ENCODE data around the gene EPS8L1.

GRCh38 chr19:55132453-55133129 lies 56.9 kb downstream of the EPS8L1 start:
- TF ChIP-seq, protein P1, sequence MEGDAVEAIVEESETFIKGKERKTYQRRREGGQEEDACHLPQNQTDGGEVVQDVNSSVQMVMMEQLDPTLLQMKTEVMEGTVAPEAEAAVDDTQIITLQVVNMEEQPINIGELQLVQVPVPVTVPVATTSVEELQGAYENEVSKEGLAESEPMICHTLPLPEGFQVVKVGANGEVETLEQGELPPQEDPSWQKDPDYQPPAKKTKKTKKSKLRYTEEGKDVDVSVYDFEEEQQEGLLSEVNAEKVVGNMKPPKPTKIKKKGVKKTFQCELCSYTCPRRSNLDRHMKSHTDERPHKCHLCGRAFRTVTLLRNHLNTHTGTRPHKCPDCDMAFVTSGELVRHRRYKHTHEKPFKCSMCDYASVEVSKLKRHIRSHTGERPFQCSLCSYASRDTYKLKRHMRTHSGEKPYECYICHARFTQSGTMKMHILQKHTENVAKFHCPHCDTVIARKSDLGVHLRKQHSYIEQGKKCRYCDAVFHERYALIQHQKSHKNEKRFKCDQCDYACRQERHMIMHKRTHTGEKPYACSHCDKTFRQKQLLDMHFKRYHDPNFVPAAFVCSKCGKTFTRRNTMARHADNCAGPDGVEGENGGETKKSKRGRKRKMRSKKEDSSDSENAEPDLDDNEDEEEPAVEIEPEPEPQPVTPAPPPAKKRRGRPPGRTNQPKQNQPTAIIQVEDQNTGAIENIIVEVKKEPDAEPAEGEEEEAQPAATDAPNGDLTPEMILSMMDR (IDR thresholded peaks at IDR 0.05): peak in 3 of 6 experiments; percentile 12 to 16 (median 12)
- TF ChIP-seq POLR2A (IDR thresholded peaks at IDR 0.05): no peak
